ENCODE data around the gene PLEKHA6.
A peak's percentile ranks its signal among the peaks of the same experiment; 100 is the strongest.

PLEKHA6 gene

GRCh38 chr1:204213668-204214662, 145.8 kb downstream of the PLEKHA6 start, which contains the start of gene GOLT1A:
Gene GOLT1A, minus strand, starts transcription at chr1:204213988. Its CDS starts 82 bp downstream, at chr1:204213906.
- no peak within 1 kb of the TSS for H3K27ac Mint-ChIP-seq
- ATAC-seq (ENCODE audit: low read depth) (peak; percentile 71), DNase-seq (ENCODE audit: low spot score in 2 of 2) (peak in 1 of 2 donors; percentile 14)
- peaks cover 7% of the 10 kb centered on the region for H3K27me3 Mint-ChIP-seq
- peaks cover 4% of the 10 kb centered on the region for H3K4me1 Mint-ChIP-seq
- H3K4me3 Mint-ChIP-seq: peak within 1 kb of the TSS; percentile 60
- no peaks in the 10 kb centered on the region for H3K9me3 Mint-ChIP-seq
- no peaks in the 10 kb centered on the region for H3K36me3 Mint-ChIP-seq

GRCh38 chr1:204212715-204213114, 147.0 kb downstream of the PLEKHA6 start:
- H3K4me3 Mint-ChIP-seq: no peak overlapping the region
- peaks cover 4% of the 10 kb centered on the region for H3K4me1 Mint-ChIP-seq
- H3K36me3 Mint-ChIP-seq: no peaks in the 10 kb centered on the region
- ATAC-seq (ENCODE audit: low read depth) (no peak), DNase-seq (ENCODE audit: low spot score in 2 of 2) (no peak)
- peaks cover 7% of the 10 kb centered on the region for H3K27me3 Mint-ChIP-seq
- H3K9me3 Mint-ChIP-seq: no peaks in the 10 kb centered on the region
- no peak overlapping the region for H3K27ac Mint-ChIP-seq

GRCh38 chr1:204211046-204211445, 148.7 kb downstream of the PLEKHA6 start:
- Mint-ChIP-seq H3K4me1 (peaks cover 4% of the 10 kb centered on the region), H3K9me3 (no peaks in the 10 kb centered on the region), H3K27ac (no peak overlapping the region), H3K36me3 (no peaks in the 10 kb centered on the region), H3K4me3 (no peak overlapping the region), H3K27me3 (peaks cover 15% of the 10 kb centered on the region)
- DNase-seq (ENCODE audit: low spot score in 2 of 2) (no peak), ATAC-seq (ENCODE audit: low read depth) (no peak)

- Mint-ChIP-seq H3K27me3 (peaks cover 27% of the 10 kb centered on the region), H3K4me3 (no peak overlapping the region), H3K27ac (no peak overlapping the region), H3K9me3 (no peaks in the 10 kb centered on the region), H3K36me3 (no peaks in the 10 kb centered on the region), H3K4me1 (no peaks in the 10 kb centered on the region)
- DNase-seq (ENCODE audit: low spot score in 2 of 2) (peak; percentile 63 to 74), ATAC-seq (ENCODE audit: low read depth) (peak; percentile 94)
Observed at GRCh38 chr1:204207136-204207616, 152.6 kb downstream of the PLEKHA6 start.

- ATAC-seq (ENCODE audit: low read depth) (no peak), DNase-seq (ENCODE audit: low spot score in 2 of 2) (no peak)
- Mint-ChIP-seq H3K4me3 (no peak overlapping the region), H3K4me1 (no peaks in the 10 kb centered on the region), H3K27me3 (peaks cover 29% of the 10 kb centered on the region), H3K36me3 (no peaks in the 10 kb centered on the region), H3K27ac (no peak overlapping the region), H3K9me3 (no peaks in the 10 kb centered on the region)
Observed at GRCh38 chr1:204206121-204206520, 153.6 kb downstream of the PLEKHA6 start.

- Mint-ChIP-seq H3K4me1 (no peaks in the 10 kb centered on the region), H3K27me3 (peaks cover 34% of the 10 kb centered on the region), H3K9me3 (no peaks in the 10 kb centered on the region), H3K4me3 (no peak overlapping the region), H3K27ac (no peak overlapping the region), H3K36me3 (no peaks in the 10 kb centered on the region)
- DNase-seq (ENCODE audit: low spot score in 2 of 2) (no peak), ATAC-seq (ENCODE audit: low read depth) (no peak)
Observed at GRCh38 chr1:204205486-204205885, 154.2 kb downstream of the PLEKHA6 start.

GRCh38 chr1:204204944-204205343, 154.8 kb downstream of the PLEKHA6 start:
- DNase-seq (ENCODE audit: low spot score in 2 of 2) (no peak), ATAC-seq (ENCODE audit: low read depth) (no peak)
- Mint-ChIP-seq H3K36me3 (no peaks in the 10 kb centered on the region), H3K4me1 (no peaks in the 10 kb centered on the region), H3K27ac (no peak overlapping the region), H3K4me3 (no peak overlapping the region), H3K9me3 (no peaks in the 10 kb centered on the region), H3K27me3 (peaks cover 32% of the 10 kb centered on the region)

GRCh38 chr1:204203206-204203767, 156.4 kb downstream of the PLEKHA6 start:
- no peaks in the 10 kb centered on the region for H3K4me1 Mint-ChIP-seq
- no peaks in the 10 kb centered on the region for H3K36me3 Mint-ChIP-seq
- no peak for ATAC-seq (ENCODE audit: low read depth)
- no peaks in the 10 kb centered on the region for H3K9me3 Mint-ChIP-seq
- H3K27me3 Mint-ChIP-seq: peaks cover 32% of the 10 kb centered on the region
- H3K27ac Mint-ChIP-seq: no peak overlapping the region
- H3K4me3 Mint-ChIP-seq: no peak overlapping the region
- no peak for DNase-seq (ENCODE audit: low spot score in 2 of 2)

- DNase-seq (ENCODE audit: low spot score in 2 of 2): no peak
- no peak for ATAC-seq (ENCODE audit: low read depth)
- no peak overlapping the region for H3K4me3 Mint-ChIP-seq
- H3K36me3 Mint-ChIP-seq: no peaks in the 10 kb centered on the region
- peaks cover 29% of the 10 kb centered on the region for H3K27me3 Mint-ChIP-seq
- no peaks in the 10 kb centered on the region for H3K4me1 Mint-ChIP-seq
- H3K9me3 Mint-ChIP-seq: no peaks in the 10 kb centered on the region
- H3K27ac Mint-ChIP-seq: no peak overlapping the region
Observed at GRCh38 chr1:204202481-204202880, 157.2 kb downstream of the PLEKHA6 start.

- ATAC-seq (ENCODE audit: low read depth) (no peak), DNase-seq (ENCODE audit: low spot score in 2 of 2) (no peak)
- Mint-ChIP-seq H3K27ac (no peak overlapping the region), H3K9me3 (no peaks in the 10 kb centered on the region), H3K36me3 (no peaks in the 10 kb centered on the region), H3K4me3 (no peak overlapping the region), H3K27me3 (peaks cover 26% of the 10 kb centered on the region), H3K4me1 (no peaks in the 10 kb centered on the region)
Observed at GRCh38 chr1:204201348-204202040, 158.2 kb downstream of the PLEKHA6 start.

GRCh38 chr1:204199579-204199978, 160.2 kb downstream of the PLEKHA6 start:
- Mint-ChIP-seq H3K27ac (no peak overlapping the region), H3K36me3 (no peaks in the 10 kb centered on the region), H3K9me3 (no peaks in the 10 kb centered on the region), H3K27me3 (peaks cover 26% of the 10 kb centered on the region), H3K4me1 (peaks cover 5% of the 10 kb centered on the region), H3K4me3 (no peak overlapping the region)
- ATAC-seq (ENCODE audit: low read depth) (no peak), DNase-seq (ENCODE audit: low spot score in 2 of 2) (no peak)

GRCh38 chr1:204198348-204199340, 161.1 kb downstream of the PLEKHA6 start:
- Mint-ChIP-seq H3K4me1 (peaks cover 5% of the 10 kb centered on the region), H3K4me3 (no peak overlapping the region), H3K9me3 (no peaks in the 10 kb centered on the region), H3K36me3 (no peaks in the 10 kb centered on the region), H3K27me3 (peaks cover 23% of the 10 kb centered on the region), H3K27ac (no peak overlapping the region)
- ATAC-seq (ENCODE audit: low read depth): no peak
- DNase-seq (ENCODE audit: low spot score in 2 of 2): no peak

GRCh38 chr1:204197068-204197467, 162.7 kb downstream of the PLEKHA6 start:
- DNase-seq (ENCODE audit: low spot score in 2 of 2) (no peak), ATAC-seq (ENCODE audit: low read depth) (no peak)
- Mint-ChIP-seq H3K27me3 (peaks cover 19% of the 10 kb centered on the region), H3K9me3 (no peaks in the 10 kb centered on the region), H3K27ac (no peak overlapping the region), H3K4me3 (no peak overlapping the region), H3K36me3 (no peaks in the 10 kb centered on the region), H3K4me1 (peaks cover 5% of the 10 kb centered on the region)

All from memory B cell (primary cell).